Neuronal stem cell (in vitro differentiated cells): ENCODE measurements around the gene LGALS9B.
"Not testable (repeated sequence)": the region's sequence is repeated elsewhere in the genome, so short reads cannot be mapped to it uniquely, and the experiment has no call there.

Experiments used
- DNase-seq: peaks from one replicate; pipeline ENCODE4 v3.0.0-alpha.2; 2013; ENCODE audit warnings: low spot score
- H2AFZ ChIP-seq: one replicate; pipeline ENCODE4 v1.6.1; 2013; ENCODE audit warnings: mild to moderate bottlenecking, low read length, inconsistent platforms
- H2AK5ac ChIP-seq: 2 replicates; pipeline ENCODE4 v1.6.1; 2013; ENCODE audit warnings: low read depth, mild to moderate bottlenecking, inconsistent platforms, low read length, moderate library complexity, mixed read lengths
- H2BK120ac ChIP-seq: 2 replicates; pipeline ENCODE4 v1.6.1; 2013; ENCODE audit warnings: low read depth, mild to moderate bottlenecking, inconsistent platforms, low read length, moderate library complexity, mixed read lengths
- H2BK12ac ChIP-seq: one replicate; pipeline ENCODE4 v1.6.1; 2013; ENCODE audit warnings: low read length, inconsistent platforms
- H2BK15ac ChIP-seq: 2 replicates; pipeline ENCODE4 v1.6.1; 2013; ENCODE audit warnings: mild to moderate bottlenecking, low read length, inconsistent platforms, mixed read lengths
- H2BK5ac ChIP-seq: one replicate; pipeline ENCODE4 v1.6.1; 2013; ENCODE audit warnings: inconsistent platforms, mild to moderate bottlenecking, low read length, moderate library complexity
- H3K14ac ChIP-seq: one replicate; pipeline ENCODE4 v1.6.1; 2013; ENCODE audit warnings: low read length, inconsistent platforms
- H3K18ac ChIP-seq: 2 replicates; pipeline ENCODE4 v1.6.1; 2013; ENCODE audit warnings: low read length, inconsistent platforms
- H3K23ac ChIP-seq: 2 replicates; pipeline ENCODE4 v1.6.1; 2013; ENCODE audit warnings: low read depth, mild to moderate bottlenecking, mixed read lengths, low read length, inconsistent platforms; ENCODE audit not compliant: poor library complexity
- H3K27ac ChIP-seq: replicated peaks from 3 replicates; pipeline ENCODE4 v1.5.1; 2013; ENCODE audit warnings: low read length, inconsistent platforms
- H3K27me3 ChIP-seq, 3 experiments: 2 replicates each; pipeline ENCODE4 v1.6.1; 2013; ENCODE audit warnings: low read length in 3 of 3, mild to moderate bottlenecking in 2 of 3, inconsistent platforms in 1 of 3, low read depth in 1 of 3, mixed read lengths in 1 of 3, moderate library complexity in 1 of 3; ENCODE audit not compliant: control insufficient read depth in 3 of 3, insufficient read depth in 3 of 3
- H3K36me3 ChIP-seq, 2 donors: replicated peaks in 1 of 2; 2 replicates each; pipeline ENCODE4 v1.6.1; 2013; ENCODE audit warnings: low read length in 2 of 2; ENCODE audit not compliant: control insufficient read depth in 2 of 2, insufficient read depth in 2 of 2
- H3K4ac ChIP-seq: 2 replicates; pipeline ENCODE4 v1.6.1; 2013; ENCODE audit warnings: inconsistent platforms, mild to moderate bottlenecking, low read length, moderate library complexity
- H3K4me1 ChIP-seq, 2 donors: 1 replicate in 1 of 2; 2 replicates in 1 of 2; pipeline ENCODE4 v1.6.1; 2013; ENCODE audit warnings: low read length in 2 of 2, low read depth in 1 of 2; ENCODE audit not compliant: control insufficient read depth in 2 of 2, insufficient read depth in 1 of 2
- H3K4me2 ChIP-seq: one replicate; pipeline ENCODE4 v1.6.1; 2013; ENCODE audit warnings: mild to moderate bottlenecking, low read length, inconsistent platforms; ENCODE audit not compliant: insufficient read depth, poor library complexity, severe bottlenecking
- H3K4me3 ChIP-seq, 2 donors: 2 replicates each; pipeline ENCODE4 v1.5.1; 2013; ENCODE audit warnings: low read length in 2 of 2, mild to moderate bottlenecking in 2 of 2, inconsistent platforms in 1 of 2, moderate library complexity in 1 of 2
- H3K79me1 ChIP-seq: one replicate; pipeline ENCODE4 v1.6.1; 2013; ENCODE audit warnings: low read depth, mild to moderate bottlenecking, inconsistent platforms, low read length, moderate library complexity
- H3K9ac ChIP-seq: one replicate; pipeline ENCODE4 v1.6.1; 2013; ENCODE audit warnings: mild to moderate bottlenecking, low read depth, low read length, inconsistent platforms; ENCODE audit not compliant: poor library complexity
- H3K9me3 ChIP-seq, 2 donors: replicated peaks in 1 of 2; 2 replicates each; pipeline versions ENCODE3 to v1.6.1; 2013; ENCODE audit warnings: low read length in 2 of 2, mild to moderate bottlenecking in 2 of 2, inconsistent platforms in 1 of 2, low read depth in 1 of 2, mixed read lengths in 1 of 2, moderate library complexity in 1 of 2; ENCODE audit not compliant: control insufficient read depth in 2 of 2, insufficient read depth in 1 of 2
- H4K8ac ChIP-seq: one replicate; pipeline ENCODE4 v1.6.1; 2013; ENCODE audit warnings: low read depth, mild to moderate bottlenecking, inconsistent platforms, low read length, moderate library complexity
- H4K91ac ChIP-seq: one replicate; pipeline ENCODE4 v1.6.1; 2013; ENCODE audit warnings: low read length, low read depth, mild to moderate bottlenecking, inconsistent platforms; ENCODE audit not compliant: poor library complexity
- WGBS, 2 donors: extraction: QIAGEN DNeasy Blood & Tissue Kit; methylation state at CpG; one replicate each; pipeline ENCODE4 v1.1.7; 2013; ENCODE audit warnings: missing lambda C conversion rate in 2 of 2, mixed read lengths in 1 of 2; ENCODE audit not compliant: insufficient read length in 2 of 2, insufficient replicate concordance in 1 of 2; ENCODE audit errors: extremely low coverage in 2 of 2; 5-methylcytosine and 5-hydroxymethylcytosine counted together

Gene LGALS9B

GRCh38 chr17:20494147-20494546 lies 26.8 kb upstream of the LGALS9B start:
- no CpG with 5 or more reads among the region's 9 CpGs for WGBS, 2 donors
- not testable (repeated sequence) for H3K18ac ChIP-seq, H3K23ac ChIP-seq

GRCh38 chr17:20492971-20493370 lies 25.6 kb upstream of the LGALS9B start:
- not testable (repeated sequence) for H3K9ac ChIP-seq, H4K91ac ChIP-seq, H3K4me3 ChIP-seq, H2AFZ ChIP-seq, H3K36me3 ChIP-seq, H4K8ac ChIP-seq, H3K14ac ChIP-seq, H3K4me1 ChIP-seq, H3K27me3 ChIP-seq, H3K4ac ChIP-seq, H3K23ac ChIP-seq, H2BK15ac ChIP-seq, H3K4me2 ChIP-seq, H2BK12ac ChIP-seq, H2BK120ac ChIP-seq, H3K79me1 ChIP-seq, H3K9me3 ChIP-seq, DNase-seq, H3K27ac ChIP-seq, H2BK5ac ChIP-seq, H2AK5ac ChIP-seq, H3K18ac ChIP-seq
- WGBS, 2 donors: no CpG with 5 or more reads among the region's 8 CpGs

More at GRCh38 chr17:20494147-20494546, 26.8 kb upstream of the LGALS9B start:
- not testable (repeated sequence) for H2BK120ac ChIP-seq, H3K4ac ChIP-seq, H3K79me1 ChIP-seq, H2BK15ac ChIP-seq, H3K27me3 ChIP-seq, H3K9ac ChIP-seq, H2AK5ac ChIP-seq, H2AFZ ChIP-seq, H2BK12ac ChIP-seq, H3K4me2 ChIP-seq, H2BK5ac ChIP-seq, H3K14ac ChIP-seq, H3K36me3 ChIP-seq, DNase-seq, H3K9me3 ChIP-seq, H4K91ac ChIP-seq, H3K27ac ChIP-seq, H4K8ac ChIP-seq, H3K4me3 ChIP-seq, H3K4me1 ChIP-seq

- H3K4me1 ChIP-seq, H3K9ac ChIP-seq, H4K8ac ChIP-seq, H3K14ac ChIP-seq, H3K4me3 ChIP-seq, H3K27ac ChIP-seq, H3K27me3 ChIP-seq, H2BK15ac ChIP-seq, H2BK120ac ChIP-seq, H3K4ac ChIP-seq, H3K4me2 ChIP-seq, H3K18ac ChIP-seq, H3K9me3 ChIP-seq, H4K91ac ChIP-seq, H2AK5ac ChIP-seq, H3K23ac ChIP-seq, DNase-seq, H3K36me3 ChIP-seq, H3K79me1 ChIP-seq, H2BK5ac ChIP-seq, H2BK12ac ChIP-seq, H2AFZ ChIP-seq: not testable (repeated sequence)
- WGBS, 2 donors: no CpG with 5 or more reads among the region's 6 CpGs
Observed at GRCh38 chr17:20492099-20492498, 24.8 kb upstream of the LGALS9B start.

- H3K14ac ChIP-seq, H2BK120ac ChIP-seq, H3K4me1 ChIP-seq, H3K23ac ChIP-seq, H4K8ac ChIP-seq, H2AFZ ChIP-seq, H4K91ac ChIP-seq, H2AK5ac ChIP-seq, H3K27me3 ChIP-seq, H3K4ac ChIP-seq, H2BK15ac ChIP-seq, DNase-seq, H3K9ac ChIP-seq, H2BK12ac ChIP-seq, H3K4me2 ChIP-seq, H3K27ac ChIP-seq, H2BK5ac ChIP-seq, H3K79me1 ChIP-seq, H3K36me3 ChIP-seq, H3K4me3 ChIP-seq, H3K9me3 ChIP-seq, H3K18ac ChIP-seq: not testable (repeated sequence)
- WGBS, 2 donors: no CpG with 5 or more reads among the region's 6 CpGs
Observed at GRCh38 chr17:20484930-20485329, 17.6 kb upstream of the LGALS9B start.
